Upper lobe of right lung (tissue), 1 donor: ENCODE data around the gene NVL. TPM values are rescaled to one million over a fixed set of nuclear protein-coding genes. Genes with fewer than 3 reads are reported as not detected.

Experiments used
- ATAC-seq: fragments of 200-7000 bp; cut with Tn5 transposase; one replicate; pipeline ENCODE4 v1.9.1; 2020; ENCODE audit warnings: mild to moderate bottlenecking, moderate library complexity
- DNase-seq: peaks from one replicate; pipeline ENCODE4 v3.0.0-alpha.2; 2020
- H3K27ac ChIP-seq: fragments of 200-600 bp; one replicate; pipeline ENCODE4 v1.8.0; 2022
- H3K27me3 ChIP-seq: fragments of 200-600 bp; one replicate; pipeline ENCODE4 v1.8.0; 2022; ENCODE audit warnings: mild to moderate bottlenecking
- H3K36me3 ChIP-seq: fragments of 200-600 bp; one replicate; pipeline ENCODE4 v1.8.0; 2022
- H3K4me1 ChIP-seq: fragments of 200-600 bp; one replicate; pipeline ENCODE4 v1.8.0; 2022
- H3K4me3 ChIP-seq: fragments of 200-600 bp; one replicate; pipeline ENCODE4 v1.8.0; 2022; ENCODE audit warnings: mild to moderate bottlenecking
- H3K9me3 ChIP-seq: fragments of 200-600 bp; one replicate; pipeline ENCODE4 v1.8.0; 2022
- CTCF ChIP-seq: fragments of 200-600 bp; IDR thresholded peaks from one replicate; pipeline ENCODE4 v1.8.0; 2022; ENCODE audit warnings: antibody characterized with exemption
- intact Hi-C: fragments of 100-400 bp; cut with DNase I; formaldehyde crosslinking; loops from one replicate; pipeline ENCODE4 v1.11.0; 2022
- total RNA-seq: library from RNA; stranded (reverse); fragmentation: NEBNext Ultra II Directional; extraction: Animal tissue kit (Norgen Biotek cat#: 25700); gene quantifications from one replicate; pipeline ENCODE4 v1.2.1, GENCODE V29; 2021
- donor health status: DM: no; HTN: yes; CAD: no; lungs with severe emphysema.

NVL gene
- total RNA-seq, 1 donor from 2014 or later: 24.1 TPM

- ATAC-seq: no peak
- no peak for DNase-seq
- Histone ChIP-seq H3K4me3 (no peak overlapping the region), H3K27me3 (no peaks in the 10 kb centered on the region), H3K9me3 (no peaks in the 10 kb centered on the region), H3K36me3 (peaks cover 17% of the 10 kb centered on the region), H3K27ac (no peak overlapping the region), H3K4me1 (no peaks in the 10 kb centered on the region)
- intact Hi-C loops: no loop called here
- no peak for TF ChIP-seq CTCF
Measured at GRCh38 chr1:224264321-224264720, 65.7 kb downstream of the NVL start.

DNA sequence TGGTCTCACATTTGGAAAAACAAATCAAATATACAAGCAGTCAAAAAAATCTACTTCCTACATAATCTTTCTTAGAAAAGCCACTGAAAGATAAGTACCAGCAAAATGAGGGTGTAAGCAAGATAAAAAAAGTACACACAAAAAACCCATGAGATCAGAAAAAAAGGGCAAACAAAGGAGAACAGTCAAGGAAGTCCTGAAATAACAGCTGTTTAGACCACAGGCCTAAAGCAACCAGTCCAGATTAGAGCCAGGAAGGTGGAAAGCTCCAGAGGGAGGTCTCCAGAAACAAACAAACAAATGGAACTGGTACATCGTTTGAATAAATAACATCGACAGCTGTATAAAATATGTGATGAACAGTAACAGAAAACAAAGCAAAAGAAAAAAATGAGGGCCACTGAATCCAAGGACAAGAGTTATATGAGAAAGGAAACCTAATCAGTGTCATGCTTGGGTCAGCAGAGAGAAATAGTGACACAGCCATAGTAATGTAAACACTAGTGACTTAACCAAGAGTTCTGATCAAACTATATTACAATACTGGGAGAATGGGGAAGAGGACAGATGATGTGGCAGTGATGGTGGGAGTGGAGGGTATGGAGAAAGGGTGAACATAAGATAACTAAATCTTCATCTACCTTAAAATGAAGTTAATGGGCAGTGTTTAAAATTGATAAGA, 67.5 kb downstream of the NVL start:
- no peak overlapping the region for H3K4me3 ChIP-seq
- ATAC-seq (no peak), DNase-seq (no peak)
- H3K4me1 ChIP-seq: no peaks in the 10 kb centered on the region
- H3K27me3 ChIP-seq: no peaks in the 10 kb centered on the region
- H3K27ac ChIP-seq: no peak overlapping the region
- no peak for TF ChIP-seq CTCF
- peaks cover 14% of the 10 kb centered on the region for H3K36me3 ChIP-seq
- no peaks in the 10 kb centered on the region for H3K9me3 ChIP-seq
- intact Hi-C loops: no loop called here

- Histone ChIP-seq H3K27ac (no peak overlapping the region), H3K4me3 (no peak overlapping the region), H3K27me3 (no peaks in the 10 kb centered on the region), H3K36me3 (no peaks in the 10 kb centered on the region), H3K4me1 (no peaks in the 10 kb centered on the region), H3K9me3 (no peaks in the 10 kb centered on the region)
- no peak for TF ChIP-seq CTCF
- intact Hi-C loops: no loop called here
- ATAC-seq: no peak
- DNase-seq: no peak
Measured at GRCh38 chr1:224259986-224260385, 70.0 kb downstream of the NVL start.

- ATAC-seq (no peak), DNase-seq (no peak)
- H3K27me3 ChIP-seq: no peaks in the 10 kb centered on the region
- no peak for TF ChIP-seq CTCF
- no peaks in the 10 kb centered on the region for H3K4me1 ChIP-seq
- H3K36me3 ChIP-seq: no peaks in the 10 kb centered on the region
- intact Hi-C loops: no loop called here
- no peak overlapping the region for H3K4me3 ChIP-seq
- no peaks in the 10 kb centered on the region for H3K9me3 ChIP-seq
- no peak overlapping the region for H3K27ac ChIP-seq
Measured at GRCh38 chr1:224258351-224258750, 71.6 kb downstream of the NVL start.

DNA sequence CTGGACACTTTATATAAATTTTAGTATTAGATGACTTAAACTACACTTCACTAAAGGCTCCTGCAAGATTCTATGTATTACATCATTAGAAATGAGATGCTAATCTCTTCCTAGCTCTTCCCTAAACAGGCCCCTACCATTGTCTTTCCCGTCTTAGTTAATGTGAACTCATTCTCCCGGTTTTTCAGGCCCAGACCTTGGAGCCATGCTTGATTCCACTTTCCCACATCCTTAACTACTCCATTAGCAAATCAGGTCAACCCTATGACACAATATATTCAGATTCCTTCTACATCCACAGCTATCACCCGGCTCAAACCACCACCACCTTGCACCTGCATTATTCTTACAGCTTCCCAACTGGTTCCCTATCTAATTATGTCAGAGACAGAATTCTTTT, 73.3 kb downstream of the NVL start:
- Histone ChIP-seq H3K36me3 (no peaks in the 10 kb centered on the region), H3K27ac (no peak overlapping the region), H3K27me3 (no peaks in the 10 kb centered on the region), H3K4me1 (no peaks in the 10 kb centered on the region), H3K9me3 (no peaks in the 10 kb centered on the region), H3K4me3 (no peak overlapping the region)
- DNase-seq: no peak
- no peak for TF ChIP-seq CTCF
- intact Hi-C loops: no loop called here
- no peak for ATAC-seq

DNA sequence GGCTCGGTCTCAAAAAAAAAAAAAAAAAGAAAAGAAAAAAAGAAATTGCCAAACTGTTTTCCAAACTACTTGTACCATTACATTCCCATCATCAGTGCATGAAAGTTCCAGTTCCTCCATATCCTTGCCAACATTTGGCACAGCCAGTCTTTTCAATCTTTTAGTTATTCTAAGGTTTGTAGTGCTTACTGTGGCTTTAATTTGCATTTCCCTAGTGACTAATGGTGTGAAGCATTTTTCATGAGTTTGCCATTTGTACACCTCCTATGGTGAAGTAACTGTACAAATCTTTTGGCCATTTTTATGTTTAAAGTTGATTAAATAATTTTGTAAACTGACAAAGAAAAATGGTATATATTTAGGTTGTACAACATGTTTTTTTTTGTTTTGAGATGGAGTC, 76.3 kb downstream of the NVL start:
- no peak overlapping the region for H3K27ac ChIP-seq
- intact Hi-C loops: no loop called here
- no peaks in the 10 kb centered on the region for H3K9me3 ChIP-seq
- H3K36me3 ChIP-seq: peaks cover 17% of the 10 kb centered on the region
- ATAC-seq (no peak), DNase-seq (no peak)
- no peak for TF ChIP-seq CTCF
- no peak overlapping the region for H3K4me3 ChIP-seq
- H3K4me1 ChIP-seq: no peaks in the 10 kb centered on the region
- no peaks in the 10 kb centered on the region for H3K27me3 ChIP-seq
